ENCODE results near the gene SELE.

Gene SELE

GRCh38 chr1:169733924-169734323 is at the start of gene SELE:
Gene SELE, minus strand, starts transcription at chr1:169734079. Its CDS starts 467 bp downstream, at chr1:169733612.
- DNase-seq = no peak

GRCh38 chr1:169782596-169782995 is 48.7 kb upstream of the SELE start:
- no peak for DNase-seq

GRCh38 chr1:169779970-169780369 is 46.1 kb upstream of the SELE start:
- no peak for DNase-seq

- DNase-seq = no peak
Observed at GRCh38 chr1:169779150-169779549, 45.3 kb upstream of the SELE start.

- DNase-seq = no peak
Observed at GRCh38 chr1:169776440-169776839, 42.6 kb upstream of the SELE start.

GRCh38 chr1:169768161-169768560 is 34.3 kb upstream of the SELE start:
- DNase-seq = no peak

- DNase-seq = no peak
Observed at GRCh38 chr1:169765580-169766331, 31.9 kb upstream of the SELE start.

GRCh38 chr1:169764919-169765318 is 31.0 kb upstream of the SELE start:
- DNase-seq = no peak

- no peak for DNase-seq
Observed at GRCh38 chr1:169762699-169763098, 28.8 kb upstream of the SELE start.

GRCh38 chr1:169759038-169759437 is 25.2 kb upstream of the SELE start:
- no peak for DNase-seq

GRCh38 chr1:169753549-169753948 is 19.7 kb upstream of the SELE start:
- no peak for DNase-seq

- no peak for DNase-seq
Observed at GRCh38 chr1:169750041-169750440, 16.2 kb upstream of the SELE start.

GRCh38 chr1:169746550-169746949 is 12.7 kb upstream of the SELE start:
- DNase-seq = no peak

GRCh38 chr1:169745015-169745861 is 11.4 kb upstream of the SELE start:
- no peak for DNase-seq

- DNase-seq = no peak
Observed at GRCh38 chr1:169741666-169742394, 8.0 kb upstream of the SELE start.

- DNase-seq = no peak
Observed at GRCh38 chr1:169739980-169740379, 6.1 kb upstream of the SELE start.

- DNase-seq = no peak
Observed at GRCh38 chr1:169731446-169731845, 2.4 kb downstream of the SELE start.

- no peak for DNase-seq
Observed at GRCh38 chr1:169729991-169730390, 3.9 kb downstream of the SELE start.

GRCh38 chr1:169727307-169727706 is 6.6 kb downstream of the SELE start:
- no peak for DNase-seq

- no peak for DNase-seq
Observed at GRCh38 chr1:169726851-169727250, 7.0 kb downstream of the SELE start.

GRCh38 chr1:169725930-169726329 is 7.9 kb downstream of the SELE start:
- DNase-seq = no peak

- DNase-seq = no peak
Observed at GRCh38 chr1:169724168-169724567, 9.7 kb downstream of the SELE start.

GRCh38 chr1:169723763-169724162 is 10.1 kb downstream of the SELE start:
- no peak for DNase-seq

- DNase-seq = no peak
Observed at GRCh38 chr1:169722779-169723178, 11.1 kb downstream of the SELE start.
